NCI-H510A treated with DMSO at 0.1 percent for 48 hours (cell line): ENCODE measurements around the gene SACM1L.

Experiments
- DNase-seq: peaks from one replicate; lab custom pipeline; 2025; lab: John Stamatoyannopoulos, UW

SACM1L gene

GRCh38 chr3:45789235-45789812 lies 100.1 kb downstream of the SACM1L start:
- DNase-seq: no peak

- DNase-seq: no peak
Measured at GRCh38 chr3:45790596-45790995, 101.4 kb downstream of the SACM1L start.

- no peak for DNase-seq
Measured at GRCh38 chr3:45792036-45792435, 102.8 kb downstream of the SACM1L start.

GRCh38 chr3:45792516-45793172 lies 103.4 kb downstream of the SACM1L start:
- DNase-seq: no peak

GRCh38 chr3:45793482-45794176 lies 104.4 kb downstream of the SACM1L start:
- no peak for DNase-seq

GRCh38 chr3:45794177-45794560 lies 105.0 kb downstream of the SACM1L start:
- no peak for DNase-seq

- DNase-seq: no peak
Measured at GRCh38 chr3:45794660-45795059, 105.5 kb downstream of the SACM1L start.
